OCI-LY3 (cell line): ENCODE data around the gene ARHGAP26.

Source experiments
- EZH2phosphoT487 ChIP-seq: fragments of 200-600 bp; shearing (Covaris generic); IDR thresholded peaks from 2 replicates; pipeline ENCODE4 v1.6.1; 2018; ENCODE audit warnings: antibody characterized with exemption, mixed run types, low read depth
- TF ChIP-seq, protein P1 (sequence below): fragments of 200-600, 300-600 bp; sonication (generic); IDR thresholded peaks from 2 replicates; pipeline ENCODE4 v1.5.1; 2014; ENCODE audit warnings: antibody characterized with exemption, low read length, low read depth

- TF ChIP-seq, protein P1, sequence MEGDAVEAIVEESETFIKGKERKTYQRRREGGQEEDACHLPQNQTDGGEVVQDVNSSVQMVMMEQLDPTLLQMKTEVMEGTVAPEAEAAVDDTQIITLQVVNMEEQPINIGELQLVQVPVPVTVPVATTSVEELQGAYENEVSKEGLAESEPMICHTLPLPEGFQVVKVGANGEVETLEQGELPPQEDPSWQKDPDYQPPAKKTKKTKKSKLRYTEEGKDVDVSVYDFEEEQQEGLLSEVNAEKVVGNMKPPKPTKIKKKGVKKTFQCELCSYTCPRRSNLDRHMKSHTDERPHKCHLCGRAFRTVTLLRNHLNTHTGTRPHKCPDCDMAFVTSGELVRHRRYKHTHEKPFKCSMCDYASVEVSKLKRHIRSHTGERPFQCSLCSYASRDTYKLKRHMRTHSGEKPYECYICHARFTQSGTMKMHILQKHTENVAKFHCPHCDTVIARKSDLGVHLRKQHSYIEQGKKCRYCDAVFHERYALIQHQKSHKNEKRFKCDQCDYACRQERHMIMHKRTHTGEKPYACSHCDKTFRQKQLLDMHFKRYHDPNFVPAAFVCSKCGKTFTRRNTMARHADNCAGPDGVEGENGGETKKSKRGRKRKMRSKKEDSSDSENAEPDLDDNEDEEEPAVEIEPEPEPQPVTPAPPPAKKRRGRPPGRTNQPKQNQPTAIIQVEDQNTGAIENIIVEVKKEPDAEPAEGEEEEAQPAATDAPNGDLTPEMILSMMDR = no peak
- TF ChIP-seq EZH2phosphoT487 = no peak
These were observed 417.9 kb downstream of the ARHGAP26 start for GRCh38 chr5:143188083-143188482.
